Right lung (tissue), 5 donors: Measurements from ENCODE around the gene MGAT5. TPM values are rescaled to one million over a fixed set of nuclear protein-coding genes. Genes with fewer than 3 reads are reported as not detected.

Source experiments
- DNase-seq, 2 donors: peaks; one replicate each; pipeline ENCODE4 v3.0.0-alpha.2; 2013
- polyA plus RNA-seq, 5 donors: library from polyadenylated mRNA; unstranded; fragments of 120-200 nt; gene quantifications; one replicate each; pipeline versions ENCODE4 v1.2.1 to v1.2.3, GENCODE V29; 2013; ENCODE audit warnings: inconsistent platforms in 1 of 5, low replicate concordance in 1 of 5; ENCODE audit not compliant: insufficient read length in 5 of 5, insufficient read depth in 1 of 5

The MGAT5 gene
- polyA plus RNA-seq, 5 donors: 20.7 to 27.3 (median 23.8) TPM

- no peak for DNase-seq
Measured at GRCh38 chr2:134253117-134253704, 661 bp upstream of the MGAT5 start.

DNA sequence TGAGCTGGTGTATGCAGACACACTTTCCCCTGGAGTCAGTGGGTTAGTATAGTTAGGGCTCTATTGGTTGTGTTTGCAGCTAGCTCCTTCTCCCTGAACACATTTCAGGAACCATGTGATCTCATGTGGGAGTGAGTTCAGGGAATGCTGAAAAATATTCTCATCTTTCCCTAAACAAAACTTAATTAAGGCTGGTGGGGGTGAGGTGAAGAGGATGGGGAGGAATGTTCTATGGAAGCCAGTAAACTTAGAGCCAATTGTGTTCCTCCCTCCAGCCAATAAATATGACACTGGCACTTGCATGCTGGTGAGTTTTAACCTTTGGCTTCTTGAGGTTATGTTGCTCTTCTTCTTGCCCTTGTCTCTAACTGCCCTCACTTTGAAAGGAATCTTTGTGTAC is 952 bp downstream of the MGAT5 start:
- no peak for DNase-seq

- no peak for DNase-seq
Measured at GRCh38 chr2:134256956-134257355, 3.1 kb downstream of the MGAT5 start.

DNA sequence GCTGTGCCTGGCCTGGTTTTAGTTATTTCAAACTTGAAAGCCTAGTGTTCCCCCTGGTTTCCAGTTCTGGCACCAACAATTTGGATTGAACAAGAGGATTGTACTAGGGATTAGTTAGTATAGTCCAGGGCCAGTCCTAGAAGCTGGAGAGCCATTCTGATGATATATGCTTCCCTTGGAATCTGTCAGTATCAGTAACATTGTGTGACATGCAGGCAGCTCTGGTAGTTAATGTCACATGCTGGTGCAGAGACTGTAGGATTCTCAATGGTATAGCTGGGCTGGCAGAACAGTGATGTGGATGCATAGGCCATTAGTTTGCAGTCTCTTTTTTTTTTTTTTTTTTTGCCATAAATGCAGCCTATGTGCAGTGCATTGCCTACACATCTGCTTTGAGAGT is 3.6 kb downstream of the MGAT5 start:
- DNase-seq: no peak

DNA sequence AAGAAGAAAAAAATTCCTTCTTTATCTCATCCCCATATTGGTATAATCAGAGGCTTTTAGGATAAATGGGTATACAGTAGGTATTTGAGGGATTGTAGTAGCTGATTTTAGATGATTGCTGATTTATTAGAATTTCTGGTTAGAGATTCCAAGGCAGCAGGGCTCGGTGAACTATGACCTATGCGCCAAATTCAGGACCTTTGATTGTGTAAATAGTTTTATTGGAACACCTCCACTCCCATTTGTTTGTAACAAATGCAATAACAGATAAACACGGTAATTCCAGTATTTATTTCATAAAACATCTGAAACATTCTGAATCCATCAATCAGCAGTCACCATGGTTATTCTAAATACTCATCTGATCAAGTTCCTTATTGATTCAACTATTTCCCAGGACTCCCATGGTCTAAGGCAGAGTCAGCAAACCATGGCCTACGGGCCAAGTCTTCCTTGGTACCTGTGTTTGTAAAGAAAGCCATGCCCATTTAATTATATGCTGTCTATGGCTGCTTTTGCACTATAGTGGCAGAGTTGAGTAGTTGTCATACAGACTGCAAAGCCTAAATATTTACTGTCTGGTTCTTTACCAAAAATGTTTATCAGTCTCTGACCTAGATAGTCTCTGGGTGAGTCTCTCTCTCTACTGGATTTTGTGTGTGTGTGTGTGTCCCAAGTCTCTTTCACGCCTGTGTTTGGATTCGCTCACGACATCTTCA is 4.3 kb downstream of the MGAT5 start:
- DNase-seq: no peak

DNA sequence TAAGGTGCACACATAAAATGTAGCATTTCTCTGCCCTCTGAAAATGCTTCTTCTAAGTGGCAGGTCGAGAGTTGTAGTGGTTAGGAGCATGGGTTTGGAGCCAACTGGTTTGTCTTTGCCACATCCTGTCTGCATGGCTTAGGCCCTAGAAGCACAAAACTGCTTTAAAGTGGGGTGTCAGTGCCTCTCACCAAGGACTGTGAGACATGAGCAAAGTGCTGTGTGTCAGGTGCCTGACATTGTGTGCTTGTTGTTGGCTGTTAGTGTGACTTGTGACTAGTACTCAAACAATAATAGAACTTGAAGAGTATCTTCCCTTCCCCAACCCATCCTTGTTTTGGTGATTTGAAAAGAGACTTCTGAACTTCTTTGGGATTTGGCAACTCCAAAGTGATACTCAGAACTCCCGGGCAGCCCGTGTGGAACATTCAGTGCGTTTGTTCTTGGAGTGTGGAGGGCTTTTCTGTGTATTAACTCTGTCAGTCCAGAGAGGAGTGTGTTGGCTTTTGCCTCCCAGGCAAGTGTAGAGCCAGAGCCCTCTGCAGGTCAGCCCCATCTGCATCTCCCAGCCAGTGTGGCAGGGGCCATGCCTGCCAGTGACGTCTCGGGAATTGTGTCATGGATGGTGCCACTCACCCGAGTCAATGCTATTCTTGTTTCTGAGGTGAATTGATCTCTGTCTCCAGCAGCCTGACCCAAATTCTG is 5.0 kb downstream of the MGAT5 start:
- no peak for DNase-seq

GRCh38 chr2:134259571-134259970 is 5.7 kb downstream of the MGAT5 start:
- DNase-seq: no peak

- no peak for DNase-seq
Measured at GRCh38 chr2:134259994-134260393, 6.1 kb downstream of the MGAT5 start.

DNA sequence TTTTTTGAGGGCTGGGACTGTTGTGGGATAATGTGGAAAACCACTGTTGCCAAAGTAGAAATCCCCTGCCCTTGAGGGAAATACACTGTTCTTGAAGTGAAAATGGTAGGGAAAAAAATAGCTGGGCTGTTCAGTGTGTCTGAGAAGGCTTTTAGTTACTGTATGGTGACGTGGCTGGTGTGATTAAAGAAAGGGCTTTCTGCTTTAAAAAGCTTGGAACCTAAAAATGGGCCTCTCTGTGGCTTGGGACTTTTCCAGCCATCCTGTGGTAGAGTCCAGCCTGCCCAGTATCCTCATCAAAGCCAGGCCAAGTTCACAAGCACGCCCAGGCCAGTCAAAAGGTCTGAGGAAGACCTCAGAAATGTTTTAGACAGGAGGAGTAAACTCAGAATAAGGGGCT is 6.8 kb downstream of the MGAT5 start:
- DNase-seq: no peak

- no peak for DNase-seq
Measured at GRCh38 chr2:134261398-134262131, 7.7 kb downstream of the MGAT5 start.

- no peak for DNase-seq
Measured at GRCh38 chr2:134262684-134263083, 8.8 kb downstream of the MGAT5 start.

DNA sequence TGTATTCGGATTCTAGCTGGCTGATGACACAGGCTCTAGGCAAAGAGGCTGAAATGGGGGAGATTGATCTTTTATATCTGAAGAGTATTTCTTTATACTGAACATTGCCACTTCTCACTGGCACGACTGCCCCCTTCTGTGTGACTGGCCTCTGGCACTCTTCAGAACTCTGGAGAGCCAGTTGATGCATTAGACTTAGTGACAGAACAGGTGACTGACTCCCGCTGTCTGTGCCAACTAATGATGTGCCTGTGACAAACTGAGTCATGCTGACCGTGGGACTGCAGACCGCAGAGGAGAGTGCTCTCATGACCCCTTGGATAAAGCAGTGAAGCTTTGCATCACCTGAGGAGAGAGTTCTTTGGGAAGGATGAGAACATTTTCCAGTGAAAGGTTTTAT is 14.4 kb downstream of the MGAT5 start:
- DNase-seq: no peak

DNA sequence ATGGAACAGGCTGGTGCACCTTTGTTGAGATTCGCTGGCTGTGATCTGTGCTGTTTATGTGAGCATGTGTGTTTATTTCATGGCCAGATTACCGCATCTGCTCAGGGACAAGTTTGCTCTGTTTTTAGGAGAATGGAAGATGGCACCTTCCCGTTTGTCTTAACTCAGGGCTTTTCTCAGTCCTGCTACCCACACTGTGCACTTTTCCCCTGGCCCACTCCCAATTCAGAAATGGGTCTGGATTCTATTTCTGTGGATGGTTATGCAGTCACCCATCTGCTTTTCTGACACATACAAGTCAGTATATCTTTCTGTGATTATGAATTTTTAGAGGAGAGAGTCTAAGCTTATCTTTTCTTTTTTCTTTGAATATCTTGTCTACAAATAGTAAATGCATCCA is 15.4 kb downstream of the MGAT5 start:
- DNase-seq: no peak

GRCh38 chr2:134269972-134270735 is 16.3 kb downstream of the MGAT5 start:
- DNase-seq: no peak

DNA sequence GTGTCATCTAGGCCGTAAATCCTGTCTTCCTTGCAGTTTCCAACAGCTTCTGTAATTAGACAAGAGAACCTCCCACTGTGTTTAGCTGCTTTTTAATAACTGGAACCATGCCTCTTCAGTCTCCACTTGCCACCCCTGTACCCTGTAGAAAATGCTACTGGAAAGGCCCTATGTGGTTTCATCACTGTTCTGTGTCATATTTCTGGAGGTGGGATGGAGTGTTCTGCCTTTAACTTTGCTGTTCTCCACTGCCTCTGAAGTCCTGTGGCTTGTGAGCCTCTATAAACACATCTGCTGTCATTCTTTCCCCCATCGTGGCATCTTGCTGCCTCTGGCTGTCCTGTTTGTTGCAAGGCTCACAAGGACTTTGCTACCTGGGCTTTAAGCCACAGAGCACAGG is 17.9 kb downstream of the MGAT5 start:
- DNase-seq: no peak

- DNase-seq: no peak
Measured at GRCh38 chr2:134272806-134273205, 18.9 kb downstream of the MGAT5 start.

- DNase-seq: no peak
Measured at GRCh38 chr2:134273256-134273983, 19.5 kb downstream of the MGAT5 start.

DNA sequence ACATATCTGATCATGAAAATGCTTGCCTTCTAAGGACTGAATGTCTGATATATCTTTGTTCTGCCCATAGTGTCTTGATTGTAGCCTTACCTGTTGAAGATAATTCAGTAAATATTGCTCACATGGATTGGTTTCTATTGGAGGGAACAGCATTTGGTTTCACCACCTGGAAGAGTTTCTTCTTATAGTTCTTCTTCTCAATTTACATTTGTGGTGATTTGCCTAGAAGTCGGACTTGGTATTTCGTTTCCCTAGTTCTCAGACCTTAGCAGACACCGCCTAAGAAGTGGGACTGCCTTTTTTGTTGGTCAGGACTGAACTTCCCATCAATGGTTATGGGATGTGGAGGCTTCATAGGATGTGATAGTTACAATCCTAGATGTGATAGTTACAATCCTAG is 20.2 kb downstream of the MGAT5 start:
- DNase-seq: no peak

GRCh38 chr2:134275058-134275862 is 21.4 kb downstream of the MGAT5 start:
- no peak for DNase-seq
